Renal cortex interstitium (tissue), 11 donors: ENCODE results near the gene AMMECR1. TPM values are rescaled to one million over a fixed set of nuclear protein-coding genes. Genes with fewer than 3 reads are reported as not detected.
"Not testable (repeated sequence)": the region's sequence is repeated elsewhere in the genome, so short reads cannot be mapped to it uniquely, and the experiment has no call there.

Experiments
- DNase-seq, 11 donors: peaks; one replicate each; pipeline ENCODE4 v3.0.0-alpha.2; 2013; ENCODE audit warnings: low read depth in 9 of 11, low spot score in 4 of 11; ENCODE audit errors: extremely low read depth in 1 of 11
- polyA plus RNA-seq, 3 donors: library from polyadenylated mRNA; unstranded; fragments of 120-200 nt; gene quantifications; one replicate each; pipeline ENCODE4 v1.2.1, GENCODE V29; 2013; ENCODE audit not compliant: insufficient read length in 3 of 3

The AMMECR1 gene
- polyA plus RNA-seq, 3 donors: 17.1 to 20.6 (median 19.2) TPM

DNA sequence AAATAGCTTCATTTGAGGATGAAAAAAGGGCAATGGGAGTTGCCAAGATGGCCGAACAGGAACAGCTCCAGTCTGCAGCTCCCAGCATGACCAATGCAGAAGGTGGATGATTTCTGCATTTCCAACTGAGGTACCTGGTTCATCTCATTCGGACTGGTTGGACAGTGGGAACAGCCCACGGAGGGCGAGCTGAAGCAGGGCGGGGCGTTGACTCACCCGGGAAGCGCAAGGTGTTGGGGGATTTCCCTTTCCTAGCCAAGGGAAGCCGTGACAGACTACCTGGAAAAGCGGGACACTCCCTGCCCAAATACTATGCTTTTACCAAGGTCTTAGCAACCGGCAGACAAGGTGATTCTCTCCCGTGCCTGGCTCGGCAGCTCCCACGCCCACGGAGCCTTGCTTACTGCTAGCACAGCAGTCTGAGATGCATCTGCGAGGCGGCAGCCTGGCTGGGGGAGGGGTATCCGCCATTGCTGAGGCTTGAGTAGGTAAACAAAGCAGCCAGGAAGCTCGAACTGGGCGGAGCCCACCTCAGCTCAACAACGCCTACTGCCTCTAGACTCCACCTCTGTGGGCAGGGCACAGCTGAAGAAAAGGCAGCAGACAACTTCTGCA lies 88.3 kb downstream of the AMMECR1 start:
- not testable (repeated sequence) for DNase-seq

DNA sequence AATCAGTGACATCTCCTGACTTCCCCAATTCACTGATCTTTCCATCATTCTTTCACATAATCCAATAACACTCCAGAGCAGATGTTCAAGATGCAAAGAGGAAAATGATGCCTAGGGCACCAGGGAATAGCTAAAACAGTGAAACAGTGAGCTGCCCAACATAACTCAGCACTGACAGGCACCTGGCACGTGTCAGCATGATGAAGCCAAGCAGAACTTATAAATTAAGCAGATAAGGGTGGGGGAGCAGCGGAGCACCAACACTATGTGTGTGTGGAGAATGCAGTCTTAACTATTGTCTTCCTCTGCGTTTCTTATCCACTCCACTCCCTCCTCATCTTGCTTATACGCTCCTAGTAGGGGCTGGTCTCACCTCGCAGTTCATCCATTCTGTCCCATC lies 89.4 kb downstream of the AMMECR1 start:
- no peak for DNase-seq

DNA sequence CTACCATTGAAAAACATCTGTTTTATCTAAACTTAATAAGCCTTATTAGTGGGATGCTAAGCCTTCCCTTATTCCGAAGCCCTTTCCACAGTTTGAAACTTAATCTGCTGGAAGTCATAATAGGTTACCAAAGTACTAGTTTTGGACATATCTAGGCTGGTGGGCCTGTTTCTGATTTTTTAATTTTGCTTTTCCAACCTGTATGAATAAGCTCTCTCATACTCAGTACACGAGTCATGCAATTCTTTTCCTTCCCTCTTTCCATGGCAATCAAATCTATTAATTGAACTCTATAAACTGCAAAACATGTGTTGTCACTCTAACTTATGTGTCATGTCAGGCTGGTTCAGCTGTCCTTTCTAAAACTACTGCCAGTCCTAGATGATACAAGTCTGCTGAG lies 91.0 kb downstream of the AMMECR1 start:
- no peak for DNase-seq

DNA sequence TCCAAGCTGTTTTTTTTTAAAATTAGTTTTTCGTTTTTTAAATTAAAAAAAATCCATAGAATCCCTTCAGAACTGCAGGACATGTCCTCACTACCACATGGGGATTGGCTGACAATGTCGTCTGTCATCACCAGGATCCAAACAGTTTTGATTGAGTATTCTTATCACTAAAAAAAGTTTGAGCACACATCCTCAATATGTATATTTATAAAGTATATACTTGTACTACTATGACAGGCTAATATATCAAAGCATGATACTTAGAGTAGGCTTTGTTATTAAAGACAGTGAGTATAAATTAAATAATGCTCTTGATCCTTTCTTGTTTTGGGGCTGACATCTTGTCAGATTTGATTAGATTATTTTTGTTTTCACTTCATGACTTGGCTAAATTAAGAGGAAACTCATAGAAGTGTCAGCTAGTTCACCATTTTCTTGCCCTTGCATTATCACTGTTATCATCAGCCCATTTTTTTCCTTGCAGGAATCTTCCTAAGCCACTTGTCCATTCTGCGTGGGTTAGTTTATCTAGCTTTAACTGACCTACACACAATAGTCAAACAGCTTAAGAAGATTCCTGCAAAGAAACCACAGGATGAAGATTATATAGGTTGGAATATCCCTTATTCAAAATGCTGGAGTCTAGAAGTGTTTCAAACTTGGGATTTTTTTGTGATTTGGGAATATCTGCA lies 92.8 kb downstream of the AMMECR1 start:
- DNase-seq: no peak

DNA sequence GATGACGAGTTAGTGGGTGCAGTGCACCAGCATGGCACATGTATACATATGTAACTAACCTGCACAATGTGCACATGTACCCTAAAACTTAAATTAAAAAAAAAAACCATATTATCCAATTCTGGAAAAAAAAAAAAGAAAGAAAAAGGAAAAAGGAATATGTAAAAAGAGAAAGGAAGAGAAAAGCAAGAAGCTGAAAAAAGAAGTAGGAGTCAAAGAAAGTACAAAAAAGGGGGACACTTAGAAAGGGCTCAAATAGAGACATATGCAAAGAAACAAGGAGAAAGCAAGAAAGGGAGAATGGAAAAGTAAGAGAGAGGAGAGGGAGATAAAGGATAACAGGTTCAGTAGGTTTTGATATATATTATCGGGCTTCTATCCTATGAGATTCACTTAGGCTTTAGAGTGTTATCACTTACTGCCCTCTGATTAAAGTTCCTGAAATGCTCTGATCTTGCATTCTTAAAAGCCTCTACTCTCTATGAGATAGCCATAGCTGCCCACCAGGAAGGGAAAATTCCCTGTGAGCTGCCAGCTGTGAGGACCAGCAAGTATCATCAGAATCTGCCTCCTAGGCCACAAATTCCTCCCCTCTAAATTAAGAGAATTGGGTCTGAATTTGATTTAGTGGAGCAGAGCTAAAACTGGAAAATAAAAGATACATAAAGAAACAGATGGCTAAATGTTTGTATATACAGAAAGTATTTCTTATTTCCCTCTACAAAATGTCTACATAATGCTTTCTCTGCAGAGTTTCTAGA lies 95.2 kb downstream of the AMMECR1 start:
- no peak for DNase-seq

DNA sequence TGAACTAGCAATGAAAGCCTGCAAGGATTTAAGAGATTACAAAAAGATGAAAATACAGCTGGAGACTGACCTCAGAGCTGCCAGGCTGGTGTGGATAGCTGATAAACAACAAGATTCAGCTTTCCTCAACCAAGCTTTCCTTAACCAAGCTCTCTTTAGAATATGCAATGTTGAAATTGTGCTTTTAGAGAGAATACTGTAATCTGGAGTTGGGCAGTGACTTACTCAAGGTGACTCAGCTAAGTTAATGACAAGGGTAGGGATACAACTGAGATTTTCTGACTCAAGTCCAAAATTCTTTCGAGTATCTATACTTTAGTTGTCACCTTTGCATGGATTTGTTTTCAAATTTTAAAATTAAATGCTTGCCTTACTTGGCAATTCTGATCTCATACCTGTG lies 98.0 kb downstream of the AMMECR1 start:
- no peak for DNase-seq

DNA sequence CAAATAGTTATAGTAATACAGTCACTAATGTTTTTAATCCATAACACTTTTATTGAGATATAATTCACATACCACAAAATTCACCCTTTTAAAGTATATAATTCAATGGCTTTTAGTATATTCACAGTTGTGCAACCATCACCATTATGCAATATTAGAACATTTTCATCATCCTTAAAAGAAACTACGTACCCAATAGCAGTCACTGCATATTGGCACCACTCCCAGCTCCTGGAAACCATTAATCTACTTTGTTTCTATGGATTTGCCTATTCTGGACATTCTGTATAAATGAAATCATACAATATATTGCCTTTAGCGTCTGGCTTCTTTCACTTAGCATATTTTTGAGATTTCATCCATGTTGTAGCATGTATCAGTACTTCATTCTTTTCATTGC lies 99.3 kb downstream of the AMMECR1 start:
- DNase-seq: no peak

DNA sequence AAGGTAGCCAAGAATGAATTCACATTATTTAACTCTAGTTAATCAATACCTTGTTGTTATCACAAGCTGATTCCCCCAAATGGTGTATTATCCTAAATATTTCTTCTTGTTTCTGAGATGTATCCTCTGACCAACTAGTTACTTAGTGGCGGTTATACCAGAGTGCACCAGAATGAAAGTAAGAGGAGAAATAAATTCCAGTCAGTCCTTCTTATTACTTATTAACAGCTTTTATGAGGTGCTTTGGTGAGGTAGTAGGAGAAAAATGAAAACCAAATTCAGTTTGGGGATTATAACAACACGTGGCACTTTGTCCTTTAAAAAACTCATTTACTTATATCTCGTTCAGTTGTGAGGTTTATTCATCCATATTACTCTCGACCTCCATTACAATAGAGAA lies 101.9 kb downstream of the AMMECR1 start:
- peak in 2 of 11 donors; percentile 16 to 37 for DNase-seq

DNA sequence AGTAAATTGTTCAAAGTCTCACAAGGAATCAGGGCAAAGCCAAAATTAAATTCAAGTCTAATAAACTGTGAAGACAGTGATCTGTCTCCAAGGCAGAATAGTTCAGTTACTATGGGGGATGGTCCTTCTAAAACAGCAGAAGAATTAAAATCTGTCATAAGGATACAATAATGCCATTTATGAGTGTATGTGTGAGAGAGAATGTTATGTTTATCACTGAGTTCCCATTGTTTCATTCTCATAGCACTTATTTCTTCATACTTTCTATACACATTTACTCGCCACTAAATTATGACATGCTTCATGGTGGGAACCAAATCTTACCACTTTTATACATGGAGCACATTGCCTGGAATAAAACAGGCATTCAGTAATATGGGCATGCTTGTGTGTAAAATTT lies 102.5 kb downstream of the AMMECR1 start:
- DNase-seq: no peak

DNA sequence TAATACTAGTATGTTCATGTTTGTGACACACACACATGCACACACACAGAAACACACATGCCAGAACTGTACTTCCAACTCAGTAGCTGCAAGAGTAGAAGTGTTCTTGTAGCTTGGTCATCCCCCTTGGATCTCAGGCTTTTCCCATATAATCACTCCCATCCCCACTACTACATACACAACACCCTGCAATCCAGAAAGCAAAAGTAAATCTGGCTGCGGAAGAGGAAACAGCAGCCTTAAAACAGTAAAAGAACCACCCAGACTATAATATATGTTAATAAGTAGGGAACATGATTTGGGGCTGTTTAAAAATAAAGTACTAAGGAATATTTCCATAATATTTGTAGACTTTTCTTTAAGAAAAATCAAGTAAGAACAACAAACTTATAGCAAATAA lies 103.2 kb downstream of the AMMECR1 start:
- DNase-seq: no peak

DNA sequence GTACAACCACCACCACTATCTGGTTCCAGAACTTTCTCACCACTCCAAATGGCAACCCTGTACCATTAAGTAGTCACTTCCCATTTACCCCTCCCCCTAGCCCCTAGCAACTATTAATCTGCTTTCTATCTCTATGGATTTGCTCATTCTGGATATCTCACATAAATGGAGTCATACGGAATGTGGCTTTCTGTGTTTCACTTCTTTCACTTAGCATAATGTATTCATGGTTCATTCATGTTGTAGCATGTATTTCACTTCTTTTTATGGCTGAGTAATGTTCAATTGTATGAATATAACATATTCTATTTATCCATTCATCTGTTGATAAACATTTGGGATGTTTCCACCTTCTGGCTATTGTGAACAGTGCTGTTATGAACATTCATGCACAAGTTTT lies 104.7 kb downstream of the AMMECR1 start:
- DNase-seq: no peak

DNA sequence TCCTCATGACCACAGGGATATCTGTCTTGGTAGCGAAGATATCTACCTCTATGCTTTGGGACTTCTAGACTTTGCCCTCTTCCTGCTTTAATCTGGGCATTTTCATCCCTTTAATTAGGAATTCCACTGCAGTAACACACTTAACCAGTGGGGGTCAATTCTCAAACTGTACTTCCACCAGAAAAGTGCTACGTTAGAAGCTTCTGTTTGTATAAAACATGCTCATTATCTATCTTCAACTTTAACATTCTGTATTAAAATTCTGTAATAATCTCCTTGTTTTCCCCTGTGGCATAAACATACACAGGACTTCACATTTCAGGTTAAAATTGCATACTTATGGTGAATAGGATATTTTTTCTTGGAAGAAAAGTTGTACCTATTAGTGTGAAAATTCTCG lies 105.6 kb downstream of the AMMECR1 start:
- DNase-seq: no peak

DNA sequence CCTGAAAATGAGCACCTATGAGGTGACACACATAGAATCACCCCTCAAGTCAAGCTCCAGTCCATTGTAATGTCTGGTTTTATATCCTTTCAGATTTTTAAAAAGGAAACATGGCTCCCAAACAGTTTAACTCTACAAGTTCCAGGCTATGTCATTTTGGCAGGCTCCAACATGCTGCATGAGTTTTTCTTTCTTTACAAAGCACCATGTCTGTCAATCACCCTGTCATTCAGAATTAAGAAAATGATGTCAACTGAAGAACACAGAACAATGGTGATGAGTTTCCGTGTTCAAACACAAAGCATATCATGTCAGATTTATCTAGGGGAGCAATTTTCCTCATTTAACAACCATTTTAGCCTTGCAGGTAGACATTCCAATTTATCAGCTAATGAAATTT lies 106.5 kb downstream of the AMMECR1 start:
- no peak for DNase-seq

DNA sequence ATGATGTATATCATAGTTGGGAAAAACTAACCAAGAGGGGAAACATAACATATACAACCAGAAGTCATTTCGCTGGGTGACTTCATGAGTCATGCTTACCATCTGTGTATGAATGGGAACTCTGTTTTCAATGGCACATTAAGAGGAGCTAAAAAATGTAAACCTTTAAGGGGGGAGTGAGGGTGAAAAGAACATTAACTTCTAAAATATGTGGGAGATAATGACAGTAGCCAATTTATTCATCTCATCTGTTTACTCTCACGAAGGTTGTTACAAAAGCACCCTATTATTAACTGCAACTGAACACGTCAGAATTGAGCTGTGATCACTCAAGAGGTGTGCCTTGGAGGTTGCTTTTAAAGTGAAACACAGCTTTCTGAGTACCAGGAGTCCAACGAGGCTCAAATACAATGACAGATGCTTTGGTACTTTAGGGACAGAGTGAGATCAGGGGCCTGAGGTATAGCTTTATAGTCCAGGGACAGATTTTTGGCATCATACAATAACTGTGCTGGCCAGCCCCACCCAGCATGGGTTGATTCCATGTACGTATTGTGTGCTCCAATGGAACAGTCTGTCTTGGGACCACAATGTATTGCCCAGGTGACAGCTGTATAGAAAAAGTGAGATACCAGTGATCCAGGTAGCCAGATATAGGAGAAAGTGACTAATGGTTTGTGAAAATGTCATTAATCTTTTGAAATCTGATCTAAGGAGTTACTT lies 107.3 kb downstream of the AMMECR1 start:
- no peak for DNase-seq

DNA sequence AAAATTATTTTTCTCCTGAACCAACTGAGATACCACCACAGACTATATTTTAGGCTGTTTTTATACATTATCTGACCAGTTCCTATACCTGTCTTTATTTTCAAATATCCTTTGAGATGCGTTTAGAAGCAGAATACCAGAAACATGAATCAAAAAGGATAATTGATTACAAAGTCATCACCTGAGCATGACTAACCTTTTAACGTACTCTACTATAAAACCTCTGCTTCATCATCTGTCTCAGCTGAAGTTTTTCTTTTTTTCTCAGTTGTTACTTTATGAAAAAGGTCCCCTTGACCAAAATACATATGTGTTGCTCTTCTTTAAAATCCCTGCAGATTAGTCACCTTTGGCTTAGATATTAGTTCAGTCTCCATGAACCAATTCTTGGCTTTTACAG lies 109.8 kb downstream of the AMMECR1 start:
- DNase-seq: no peak

DNA sequence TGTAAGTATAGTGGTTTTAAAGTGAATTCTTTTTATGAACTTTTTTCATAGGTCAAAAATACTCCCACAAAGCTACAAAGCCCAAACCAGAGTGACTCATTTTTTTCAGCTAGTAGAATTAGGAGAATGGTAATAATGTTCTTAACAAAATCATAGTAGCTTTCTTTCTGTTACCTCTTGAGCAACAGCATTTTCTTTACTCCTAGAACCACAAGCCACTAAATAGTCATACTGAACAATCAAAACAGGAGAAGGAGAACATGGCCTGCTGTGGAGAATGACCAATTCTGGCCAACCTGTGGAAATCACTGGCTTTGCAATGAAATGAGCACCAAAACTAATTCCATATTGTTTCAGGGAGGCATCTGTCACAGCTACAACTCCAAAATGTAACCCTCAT lies 112.9 kb downstream of the AMMECR1 start:
- no peak for DNase-seq

DNA sequence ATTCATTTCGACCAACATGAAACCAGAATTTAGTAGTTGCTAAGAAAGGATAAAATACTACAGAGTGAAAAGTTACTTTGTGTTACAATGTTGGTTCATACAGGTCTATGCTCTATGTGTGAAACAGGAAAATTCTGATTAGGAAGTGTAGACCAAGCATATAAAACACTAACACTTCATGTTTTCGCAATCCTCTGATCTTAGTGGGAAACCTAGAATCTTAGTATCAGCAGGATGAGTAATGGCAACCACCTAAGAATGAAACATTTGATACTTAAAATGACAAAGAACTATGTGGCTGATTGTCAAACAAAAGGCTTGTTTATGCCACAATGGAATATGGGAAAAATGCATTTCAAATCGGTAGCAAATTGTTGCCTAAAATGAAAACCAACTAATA lies 116.1 kb downstream of the AMMECR1 start:
- DNase-seq: no peak

DNA sequence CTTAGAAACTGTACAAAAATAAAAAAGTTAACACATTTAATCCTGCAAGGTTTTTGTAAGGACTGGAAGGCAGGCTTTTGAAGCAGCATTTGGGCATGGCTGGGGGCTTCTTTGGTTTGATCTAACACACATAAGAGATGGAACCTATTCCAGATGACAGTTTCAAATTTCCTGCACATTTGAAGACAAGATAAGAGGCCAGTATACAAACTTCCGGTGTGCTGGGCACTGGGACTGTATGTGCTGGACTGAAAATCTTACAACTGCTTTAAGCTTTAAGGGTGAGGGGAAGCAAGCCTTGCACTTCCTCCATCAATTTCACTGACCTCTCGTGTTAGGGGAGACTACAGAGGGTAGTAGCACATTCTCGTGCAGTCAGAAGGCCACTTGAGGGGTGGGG lies 122.9 kb downstream of the AMMECR1 start:
- no peak for DNase-seq

DNA sequence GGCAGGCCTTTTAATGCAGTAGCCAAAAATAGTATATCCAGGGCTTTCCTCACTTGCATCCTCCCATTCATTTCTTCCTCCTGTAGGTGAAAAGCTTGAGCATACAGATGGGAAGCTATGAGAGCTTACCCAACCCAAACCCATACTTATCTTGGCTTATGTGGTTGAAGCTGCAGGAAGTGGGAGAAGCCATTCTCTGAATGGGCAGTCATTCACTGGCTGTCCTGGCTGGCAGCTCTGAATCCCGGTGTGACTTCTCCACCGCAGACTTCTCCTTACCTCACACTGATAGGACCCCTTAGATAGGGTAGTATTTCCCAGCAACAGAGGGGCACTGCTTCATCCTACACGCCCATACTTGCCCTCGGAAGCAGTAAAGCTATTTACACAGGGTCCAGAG lies 125.4 kb downstream of the AMMECR1 start:
- DNase-seq: no peak
